GM12878 (cell line): Measurements from ENCODE around the gene B3GAT1. TPM values are rescaled to one million over a fixed set of nuclear protein-coding genes. Genes with fewer than 3 reads are reported as not detected.

Experiments
- ATAC-seq: fragments of 200-7000 bp; cut with Tn5 transposase; 3 replicates; pipeline ENCODE4 v1.9.1; 2020; ENCODE audit warnings: mild to moderate bottlenecking, moderate library complexity
- BruUV-seq: library from RNA; stranded (reverse); fragments of 400-500 nt; replicated peaks from 2 replicates; lab custom pipeline; 2021; lab: Mats Ljungman, UMichigan
- CTCF ChIA-PET: fragments of 300-600 bp; sonication (Branson Sonifier 250); formaldehyde crosslinking; extraction: SDS; loops from one replicate; lab custom pipeline; 2021; ENCODE audit warnings: inconsistent platforms; lab: Yijun Ruan, JAX
- POLR2A ChIA-PET: fragments of 350-600 bp; formaldehyde crosslinking; extraction: SDS; loops from one replicate; lab custom pipeline; 2021; ENCODE audit warnings: inconsistent platforms; lab: Charles Lee
- RAD21 ChIA-PET: fragments of 300-600 bp; sonication (Branson Sonifier 250); formaldehyde crosslinking; loops from one replicate; lab custom pipeline; 2023; ENCODE audit warnings: antibody characterized with exemption; ENCODE audit not compliant: unreplicated experiment; lab: Charles Lee
- SMC1A ChIA-PET: fragments of 300-600 bp; sonication (Branson Sonifier 250); formaldehyde crosslinking; loops from one replicate; lab custom pipeline; 2023; ENCODE audit not compliant: unreplicated experiment, uncharacterized antibody; lab: Charles Lee
- DNase-seq: peaks from one replicate; pipeline ENCODE4 v3.0.0-alpha.2; 2011; ENCODE audit warnings: low read depth, low spot score
- FAIRE-seq: peaks from 3 replicates; lab custom pipeline; 2011; peaks lifted over from hg19 to GRCh38; lab: Jason Lieb, UNC
- H2AFZ ChIP-seq: 2 replicates; pipeline ENCODE4 v1.6.0; 2011; ENCODE audit warnings: low read depth, low read length, control low read depth; ENCODE audit not compliant: control insufficient read depth
- H3K27ac ChIP-seq: 2 replicates; pipeline ENCODE4 v1.5.1; 2011; ENCODE audit warnings: control low read depth; ENCODE audit not compliant: control insufficient read depth, insufficient read depth
- H3K27me3 ChIP-seq, 2 experiments: replicated peaks in 1 of 2; 2 replicates each; pipeline versions ENCODE4 v1.6.0 to v1.6.1; 2011; ENCODE audit warnings: low read length in 1 of 2; ENCODE audit not compliant: control insufficient read depth in 2 of 2, insufficient read depth in 2 of 2
- H3K36me3 ChIP-seq, 2 experiments: 2 replicates each; pipeline ENCODE4 v1.5.1; 2011; ENCODE audit warnings: low read length in 1 of 2; ENCODE audit not compliant: control insufficient read depth in 2 of 2, insufficient read depth in 2 of 2
- H3K4me1 ChIP-seq: 2 replicates; pipeline ENCODE4 v1.6.1; 2011; ENCODE audit warnings: mild to moderate bottlenecking, low read length, moderate library complexity, mixed read lengths; ENCODE audit not compliant: control insufficient read depth, insufficient read depth
- H3K4me2 ChIP-seq: 2 replicates; pipeline ENCODE4 v1.6.0; 2011; ENCODE audit warnings: control low read depth; ENCODE audit not compliant: control insufficient read depth, insufficient read depth
- H3K4me3 ChIP-seq: fragments of 200-600 bp; sonication (generic); 2 replicates; pipeline ENCODE4 v1.5.1; 2016
- H3K79me2 ChIP-seq: 2 replicates; pipeline ENCODE4 v1.6.0; 2011; ENCODE audit warnings: low read length; ENCODE audit not compliant: control insufficient read depth, insufficient read depth
- H3K9ac ChIP-seq: 2 replicates; pipeline ENCODE4 v1.8.0; 2011; ENCODE audit warnings: low read length, control low read depth, mixed read lengths; ENCODE audit not compliant: control insufficient read depth, insufficient read depth
- H3K9me3 ChIP-seq: replicated peaks from 3 replicates; pipeline ENCODE4 v1.5.1; 2011; ENCODE audit warnings: mild to moderate bottlenecking, low read length; ENCODE audit not compliant: control insufficient read depth, insufficient read depth
- H4K20me1 ChIP-seq: 2 replicates; pipeline ENCODE4 v1.6.0; 2011; ENCODE audit not compliant: control insufficient read depth, insufficient read depth
- ATF3 ChIP-seq: IDR thresholded peaks from 2 replicates; pipeline ENCODE4 v1.6.1; 2011; ENCODE audit warnings: low read depth, mild to moderate bottlenecking, low read length, moderate library complexity, borderline replicate concordance; ENCODE audit errors: extremely low read depth
- CEBPB ChIP-seq, 2 experiments: fragments of 150-350 bp in 1 of 2; IDR thresholded peaks; 2 replicates each; pipeline ENCODE4 v1.6.1; 2012 to 2014; ENCODE audit warnings: low read depth in 2 of 2, low read length in 2 of 2, borderline replicate concordance in 1 of 2, inconsistent platforms in 1 of 2
- CHD4 ChIP-seq: fragments of 200-600 bp; sonication (generic); IDR thresholded peaks from 2 replicates; pipeline ENCODE4 v1.6.1; 2016; ENCODE audit warnings: mild to moderate bottlenecking
- HDGF ChIP-seq: fragments of 450-650 bp; IDR thresholded peaks from 2 replicates; pipeline ENCODE4 v1.6.1; 2016; ENCODE audit warnings: antibody characterized with exemption
- IRF5 ChIP-seq: fragments of 450-650 bp; IDR thresholded peaks from 2 replicates; pipeline ENCODE4 v1.6.1; 2017; ENCODE audit warnings: borderline replicate concordance
- KLF5 ChIP-seq: fragments of 450-650 bp; IDR thresholded peaks from 2 replicates; pipeline ENCODE4 v1.6.1; 2014; ENCODE audit warnings: mild to moderate bottlenecking; ENCODE audit not compliant: partially characterized antibody
- MLLT1 ChIP-seq: fragments of 450-650 bp; IDR thresholded peaks from 2 replicates; pipeline ENCODE4 v1.6.1; 2016; ENCODE audit warnings: mild to moderate bottlenecking
- RUNX3 ChIP-seq: IDR thresholded peaks from 2 replicates; pipeline ENCODE4 v1.6.1; 2012; ENCODE audit warnings: low read length, inconsistent platforms
- SIX5 ChIP-seq: IDR thresholded peaks from 2 replicates; pipeline ENCODE4 v1.6.1; 2011; ENCODE audit warnings: mild to moderate bottlenecking, low read depth, low read length, moderate library complexity; ENCODE audit not compliant: severe bottlenecking
- STAT1 ChIP-seq: fragments of 450-650 bp; conservative IDR thresholded peaks from 2 replicates; pipeline ENCODE4 v1.6.1; 2014; ENCODE audit warnings: antibody characterized with exemption, mild to moderate bottlenecking
- ZBTB4 ChIP-seq: fragments of 450-650 bp; formaldehyde crosslinking; IDR thresholded peaks from 2 replicates; pipeline ENCODE4 v1.4.0; 2022; ENCODE audit warnings: mild to moderate bottlenecking, moderate library complexity
- WGBS: methylation state at CpG from one replicate; pipeline ENCODE4 v1.1.6; 2016; ENCODE audit warnings: low lambda C conversion rate; ENCODE audit not compliant: insufficient replicate concordance, insufficient coverage; ENCODE audit errors: missing lambda C conversion rate; 5-methylcytosine and 5-hydroxymethylcytosine counted together
- in situ Hi-C: fragments of 300-500 bp; cut with MboI; formaldehyde crosslinking; loops from 9 replicates; pipeline ENCODE4 v1.14.3; 2018; ENCODE audit warnings: mixed read lengths
- intact Hi-C: fragments of 100-400 bp; cut with micrococcal nuclease; formaldehyde crosslinking; loops from one replicate; pipeline ENCODE4 v1.14.2; 2022; ENCODE audit not compliant: unreplicated experiment
- polyA plus RNA-seq, 11 experiments: library from polyadenylated mRNA; depleted of rRNA in 4 of 11; unstranded in 6 of 11; stranded (reverse) in 5 of 11; fragments of >200 nt; fragmentation: Nextera tagmentation in 4 of 11; fragmentation: Illumina TruSeq in 1 of 11; extraction: Ambion mirVana in 4 of 11; extraction: Trizol in 1 of 11; gene quantifications; 1 replicate in 1 of 11; 2 replicates in 10 of 11; pipeline versions ENCODE4 v1.2.1 to v1.2.3, GENCODE V29; 2011 to 2016; ENCODE audit warnings: inconsistent platforms in 2 of 11, missing spikeins in 2 of 11, low read depth in 1 of 11
- total RNA-seq, 4 experiments: library from RNA; depleted of rRNA in 3 of 4; stranded (reverse); fragments of >200 nt in 3 of 4; fragmentation: Illumina TruSeq in 1 of 4; extraction: Trizol in 1 of 4; gene quantifications; 2 replicates each; pipeline versions ENCODE4 v1.2.1 to v1.2.3, GENCODE V29; 2013 to 2021

The B3GAT1 gene
- total and polyA plus RNA-seq, 10 of the 15 experiments (the other 5 are each of a cell fraction or from before 2014, with no cell fraction given), result 0.05 TPM; not detected in 9

- no peak for DNase-seq
- in situ Hi-C loops, result no loop called here
- no peak for TF ChIP-seq SIX5
- no peak for TF ChIP-seq IRF5
- no peak for TF ChIP-seq CEBPB (IDR thresholded peaks at IDR 0.05; ENCODE audit: borderline replicate concordance in 1 of 2, low read depth in 2 of 2, low read length in 2 of 2)
- no peak for TF ChIP-seq ZBTB4 (CRISPR knock-in tag)
- TF ChIP-seq CHD4, result no peak
- TF ChIP-seq RUNX3, result no peak
- TF ChIP-seq HDGF, result no peak
- no peak for TF ChIP-seq KLF5
- no peak for TF ChIP-seq ATF3
- TF ChIP-seq MLLT1, result no peak
- no peak for TF ChIP-seq STAT1
- 29% methylated on average over 7 of the region's 10 CpGs for WGBS
- Histone ChIP-seq H3K4me2 (no peak overlapping the region), H3K9ac (no peak overlapping the region), H3K79me2 (no peaks in the 10 kb centered on the region), H3K4me3 (no peak overlapping the region), H3K27ac (no peak overlapping the region), H4K20me1 (no peaks in the 10 kb centered on the region), H3K27me3 (no peaks in the 10 kb centered on the region; a peak in 2 of 4 replicates), H2AFZ (no peak overlapping the region), H3K9me3 (no peaks in the 10 kb centered on the region), H3K4me1 (no peaks in the 10 kb centered on the region), H3K36me3 (no peaks in the 10 kb centered on the region)
- intact Hi-C loops, result no loop called here
- ATAC-seq, result no peak
- ChIA-PET SMC1A (no interaction called here), POLR2A (no interaction called here), RAD21 (no interaction called here), CTCF (no interaction called here)
- FAIRE-seq, result no peak
- no TSS peak for BruUV-seq
Measured at GRCh38 chr11:134394311-134394710, 17.7 kb downstream of the B3GAT1 start.
